Trophoblast cell (in vitro differentiated cells and primary cell): ENCODE measurements around the gene HIBCH.

ENCODE experiments used
- DNase-seq, 2 donors: peaks; one replicate each; pipeline ENCODE4 v3.0.0-alpha.2; 2016
- H2AFZ ChIP-seq: 2 replicates; pipeline ENCODE4 v1.6.1; 2013; ENCODE audit warnings: low read length, moderate library complexity, mild to moderate bottlenecking; ENCODE audit not compliant: insufficient read depth, poor library complexity
- H2AK5ac ChIP-seq: 2 replicates; pipeline ENCODE4 v1.6.1; 2013; ENCODE audit warnings: mild to moderate bottlenecking, low read length
- H2BK120ac ChIP-seq: 2 replicates; pipeline ENCODE4 v1.6.1; 2013; ENCODE audit warnings: low read length, mild to moderate bottlenecking, moderate library complexity; ENCODE audit not compliant: insufficient read depth, poor library complexity
- H2BK12ac ChIP-seq: 2 replicates; pipeline ENCODE4 v1.6.1; 2013; ENCODE audit warnings: mild to moderate bottlenecking, low read length, moderate library complexity
- H2BK5ac ChIP-seq: 2 replicates; pipeline ENCODE4 v1.6.1; 2013; ENCODE audit warnings: low read length, low read depth, moderate library complexity, mild to moderate bottlenecking; ENCODE audit not compliant: poor library complexity
- H3K14ac ChIP-seq: 2 replicates; pipeline ENCODE4 v1.6.1; 2013; ENCODE audit warnings: mild to moderate bottlenecking, low read length
- H3K18ac ChIP-seq: 2 replicates; pipeline ENCODE4 v1.6.1; 2013; ENCODE audit warnings: mild to moderate bottlenecking, low read length
- H3K23ac ChIP-seq: 2 replicates; pipeline ENCODE4 v1.6.1; 2013; ENCODE audit warnings: low read length
- H3K27ac ChIP-seq: 2 replicates; pipeline ENCODE4 v1.5.1; 2013; ENCODE audit warnings: low read depth, mild to moderate bottlenecking, inconsistent platforms, low read length, moderate library complexity
- H3K27me3 ChIP-seq: 2 replicates; pipeline ENCODE4 v1.6.1; 2013; ENCODE audit warnings: inconsistent platforms, mild to moderate bottlenecking, low read length, moderate library complexity; ENCODE audit not compliant: insufficient read depth
- H3K36me3 ChIP-seq, 2 experiments: 1 replicate in 1 of 2; 2 replicates in 1 of 2; pipeline ENCODE4 v1.6.1; 2013; ENCODE audit warnings: low read length in 2 of 2, mild to moderate bottlenecking in 2 of 2, moderate library complexity in 1 of 2; ENCODE audit not compliant: insufficient read depth in 2 of 2, control insufficient read depth in 1 of 2
- H3K4ac ChIP-seq: 2 replicates; pipeline ENCODE4 v1.6.1; 2013; ENCODE audit warnings: low read depth, mild to moderate bottlenecking, low read length, moderate library complexity
- H3K4me1 ChIP-seq, 2 experiments: 1 replicate in 1 of 2; 2 replicates in 1 of 2; pipeline ENCODE4 v1.6.1; 2013; ENCODE audit warnings: low read length in 2 of 2, mild to moderate bottlenecking in 2 of 2, moderate library complexity in 1 of 2; ENCODE audit not compliant: insufficient read depth in 2 of 2, control insufficient read depth in 1 of 2
- H3K4me2 ChIP-seq: 2 replicates; pipeline ENCODE4 v1.6.1; 2013; ENCODE audit warnings: inconsistent platforms, mild to moderate bottlenecking, low read length, moderate library complexity
- H3K4me3 ChIP-seq: 2 replicates; pipeline ENCODE4 v1.5.1; 2013; ENCODE audit warnings: mild to moderate bottlenecking, low read depth, low read length, inconsistent platforms
- H3K79me1 ChIP-seq: one replicate; pipeline ENCODE4 v1.6.1; 2013; ENCODE audit warnings: low read length
- H3K79me2 ChIP-seq: 2 replicates; pipeline ENCODE4 v1.6.1; 2013; ENCODE audit warnings: low read length, mild to moderate bottlenecking; ENCODE audit not compliant: control insufficient read depth, insufficient read depth, poor library complexity
- H3K9ac ChIP-seq: 2 replicates; pipeline ENCODE4 v1.6.1; 2013; ENCODE audit warnings: mild to moderate bottlenecking, low read length
- H3K9me3 ChIP-seq: 2 replicates; pipeline ENCODE4 v1.6.1; 2013; ENCODE audit warnings: low read depth, mild to moderate bottlenecking, control low read depth, inconsistent platforms, low read length; ENCODE audit not compliant: insufficient read depth
- H4K12ac ChIP-seq: 2 replicates; pipeline ENCODE4 v1.6.1; 2013; ENCODE audit warnings: low read depth, mild to moderate bottlenecking, low read length, moderate library complexity
- H4K8ac ChIP-seq: 2 replicates; pipeline ENCODE4 v1.6.1; 2013; ENCODE audit warnings: low read depth, mild to moderate bottlenecking, low read length, moderate library complexity
- H4K91ac ChIP-seq: one replicate; pipeline ENCODE4 v1.6.1; 2013; ENCODE audit warnings: low read depth, mild to moderate bottlenecking, low read length, moderate library complexity
- WGBS: extraction: QIAGEN DNeasy Blood & Tissue Kit; methylation state at CpG from one replicate; pipeline ENCODE4 v1.1.7; 2013; ENCODE audit warnings: missing lambda C conversion rate; ENCODE audit not compliant: insufficient read length, insufficient coverage; ENCODE audit errors: extremely low coverage; 5-methylcytosine and 5-hydroxymethylcytosine counted together

Gene HIBCH

DNA sequence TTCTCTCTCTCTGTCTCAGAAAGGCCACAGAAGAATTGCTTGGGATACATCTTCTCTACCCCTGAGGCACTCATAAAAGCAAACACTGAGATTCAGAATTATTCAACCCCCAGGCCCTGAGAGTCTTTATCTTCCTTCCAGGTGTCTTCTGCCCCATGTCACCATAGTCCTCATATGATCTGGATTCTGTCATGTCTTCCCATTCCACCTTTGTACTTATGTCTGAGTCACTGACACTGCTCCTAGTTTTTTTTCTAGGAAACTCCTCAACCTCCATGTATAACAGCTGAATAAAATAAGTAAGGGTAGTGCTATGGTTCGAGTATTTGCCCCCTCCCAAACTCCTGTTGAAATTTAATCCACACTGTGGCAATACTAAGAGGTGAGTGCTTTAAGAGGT lies 11.6 kb downstream of the HIBCH start:
- Histone ChIP-seq H3K27ac (no peak overlapping the region), H3K4me1 (peaks cover 0 to 2% of the 10 kb centered on the region in 2 experiments), H3K9ac (no peak overlapping the region), H2AFZ (no peak overlapping the region), H3K36me3 (peaks cover 0 to 2% of the 10 kb centered on the region in 2 experiments), H3K9me3 (no peaks in the 10 kb centered on the region), H3K27me3 (no peaks in the 10 kb centered on the region), H4K91ac (no peak overlapping the region), H3K4me3 (no peak overlapping the region), H3K18ac (no peak overlapping the region), H2AK5ac (no peak overlapping the region), H3K79me1 (no peaks in the 10 kb centered on the region), H2BK120ac (no peak overlapping the region), H4K8ac (no peak overlapping the region), H3K4ac (no peak overlapping the region), H3K23ac (no peak overlapping the region), H3K14ac (no peak overlapping the region), H4K12ac (no peak overlapping the region), H2BK5ac (no peak overlapping the region), H3K4me2 (no peak overlapping the region), H2BK12ac (no peak overlapping the region), H3K79me2 (no peaks in the 10 kb centered on the region)
- WGBS = no CpG with 5 or more reads among the region's 1 CpG
- no peak for DNase-seq

DNA sequence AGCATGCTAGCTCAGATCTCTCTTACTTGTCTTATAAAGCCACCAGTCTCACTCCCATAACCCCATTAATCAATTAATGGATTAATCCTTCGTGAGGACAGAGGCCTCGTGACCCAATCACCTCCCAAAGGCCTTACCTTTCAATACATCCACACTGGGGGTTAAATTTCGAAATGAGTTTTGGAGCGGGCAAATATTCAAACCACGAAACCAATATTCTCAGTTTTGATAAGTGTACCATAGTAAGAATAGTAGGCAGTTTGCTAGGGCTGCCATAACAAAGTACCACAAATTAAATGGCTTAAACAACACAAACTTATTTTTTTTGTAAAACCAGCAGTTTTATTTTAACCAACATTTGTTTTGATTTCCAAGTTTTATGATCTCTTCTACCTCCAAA lies 15.2 kb downstream of the HIBCH start:
- H3K4me1 ChIP-seq = peaks cover 0 to 2% of the 10 kb centered on the region in 2 experiments
- H3K9ac ChIP-seq = no peak overlapping the region
- H3K27me3 ChIP-seq = no peaks in the 10 kb centered on the region
- H3K79me1 ChIP-seq = no peaks in the 10 kb centered on the region
- H3K23ac ChIP-seq = no peak overlapping the region
- H2BK5ac ChIP-seq = no peak overlapping the region
- no peak overlapping the region for H4K91ac ChIP-seq
- DNase-seq = no peak
- H3K9me3 ChIP-seq = no peaks in the 10 kb centered on the region
- no peak overlapping the region for H3K18ac ChIP-seq
- H2BK12ac ChIP-seq = no peak overlapping the region
- H3K79me2 ChIP-seq = no peaks in the 10 kb centered on the region
- H3K4me2 ChIP-seq = no peak overlapping the region
- no peak overlapping the region for H2AK5ac ChIP-seq
- H2BK120ac ChIP-seq = no peak overlapping the region
- no peak overlapping the region for H3K4me3 ChIP-seq
- H4K8ac ChIP-seq = no peak overlapping the region
- no peak overlapping the region for H3K27ac ChIP-seq
- no peak overlapping the region for H3K4ac ChIP-seq
- no peak overlapping the region for H4K12ac ChIP-seq
- no peak overlapping the region for H3K14ac ChIP-seq
- no peak overlapping the region for H2AFZ ChIP-seq
- no CpG with 5 or more reads among the region's 5 CpGs for WGBS
- peaks cover 0 to 2% of the 10 kb centered on the region in 2 experiments for H3K36me3 ChIP-seq

DNA sequence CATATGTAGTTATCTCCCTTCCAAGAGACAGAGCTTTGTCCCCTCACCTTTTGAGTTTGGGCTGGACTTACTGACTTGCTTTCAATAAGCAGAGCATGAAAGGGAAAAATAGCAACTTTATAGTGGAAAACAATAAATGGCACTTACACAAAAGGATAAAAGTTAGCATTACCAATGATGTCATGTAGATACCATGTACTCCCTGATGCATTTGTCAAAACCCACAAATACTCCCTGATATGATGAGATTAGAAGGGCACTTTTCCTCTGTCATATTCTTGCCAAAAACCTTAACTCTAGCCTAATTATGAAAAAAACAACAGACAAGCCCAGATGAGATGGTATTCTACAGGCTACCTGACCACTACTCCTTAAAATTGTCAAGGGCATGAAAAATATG lies 16.0 kb downstream of the HIBCH start:
- Histone ChIP-seq H4K91ac (no peak overlapping the region), H3K36me3 (peaks cover 0 to 2% of the 10 kb centered on the region in 2 experiments), H3K14ac (no peak overlapping the region), H3K9ac (no peak overlapping the region), H3K79me1 (no peaks in the 10 kb centered on the region), H4K8ac (no peak overlapping the region), H3K4me2 (no peak overlapping the region), H2AFZ (no peak overlapping the region), H3K27ac (no peak overlapping the region), H3K4me3 (no peak overlapping the region), H3K9me3 (no peaks in the 10 kb centered on the region), H3K23ac (no peak overlapping the region), H3K4me1 (peaks cover 0 to 2% of the 10 kb centered on the region in 2 experiments), H2BK12ac (no peak overlapping the region), H2BK120ac (no peak overlapping the region), H3K18ac (no peak overlapping the region), H3K79me2 (no peaks in the 10 kb centered on the region), H2BK5ac (no peak overlapping the region), H3K27me3 (no peaks in the 10 kb centered on the region), H2AK5ac (no peak overlapping the region), H4K12ac (no peak overlapping the region), H3K4ac (no peak overlapping the region)
- no peak for DNase-seq

DNA sequence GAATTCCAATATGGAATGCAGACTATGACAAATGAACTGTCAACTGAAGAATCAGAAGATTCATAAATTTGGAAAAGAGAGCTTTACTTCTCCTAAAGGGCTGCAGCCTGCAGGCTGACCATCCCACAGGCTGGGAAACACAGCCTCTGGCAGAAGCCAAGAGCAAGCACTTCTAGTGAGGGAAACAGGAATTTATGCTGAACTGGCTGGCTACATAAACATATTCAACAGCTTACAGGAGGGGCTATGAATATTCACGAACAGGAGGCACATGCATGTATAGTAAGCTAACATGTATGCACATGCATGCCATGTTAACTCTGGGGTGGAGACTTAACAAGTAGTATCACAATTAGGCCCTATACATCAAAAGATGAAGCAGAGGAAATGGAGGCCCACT lies 17.6 kb downstream of the HIBCH start:
- Histone ChIP-seq H3K14ac (no peak overlapping the region), H4K8ac (no peak overlapping the region), H2AFZ (no peak overlapping the region), H3K4ac (no peak overlapping the region), H4K12ac (no peak overlapping the region), H3K79me1 (no peaks in the 10 kb centered on the region), H2BK12ac (no peak overlapping the region), H3K4me1 (no peaks in the 10 kb centered on the region), H2BK120ac (no peak overlapping the region), H2AK5ac (no peak overlapping the region), H3K27me3 (no peaks in the 10 kb centered on the region), H3K36me3 (peaks cover 0 to 2% of the 10 kb centered on the region in 2 experiments), H3K23ac (no peak overlapping the region), H3K27ac (no peak overlapping the region), H4K91ac (no peak overlapping the region), H3K4me3 (no peak overlapping the region), H3K18ac (no peak overlapping the region), H3K79me2 (no peaks in the 10 kb centered on the region), H3K9ac (no peak overlapping the region), H2BK5ac (no peak overlapping the region), H3K4me2 (no peak overlapping the region), H3K9me3 (no peaks in the 10 kb centered on the region)
- no CpG with 5 or more reads among the region's 1 CpG for WGBS
- no peak for DNase-seq
